ENCODE results near the gene TADA2B. TPM values are rescaled to one million over a fixed set of nuclear protein-coding genes. Genes with fewer than 3 reads are reported as not detected.
A peak's percentile ranks its signal among the peaks of the same experiment; 100 is the strongest.

Gene TADA2B
- total and polyA plus RNA-seq, 9 of the 15 experiments (the other 6 are each of a cell fraction or from before 2014, with no cell fraction given): 0.55 to 12.2 (median 7.5) TPM

GRCh38 chr4:7073526-7074390, 30.6 kb downstream of the TADA2B start (continued):
- 0 out of 2 replicates have a peak, but pooled peaks have one; percentile 21 for TF ChIP-seq NR2C2 (CRISPR knock-in tag; IDR thresholded peaks at IDR 0.05)
- no peak for TF ChIP-seq NR2C2 (tag; IDR thresholded peaks at IDR 0.05)
- TF ChIP-seq RCOR1 (IDR thresholded peaks at IDR 0.05; ENCODE audit: borderline replicate concordance in 1 of 2, low read depth in 2 of 2, low read length in 2 of 2): no peak
- no peak for TF ChIP-seq SRSF3 (IDR thresholded peaks at IDR 0.05; ENCODE audit: insufficient read depth, low read length)
- TF ChIP-seq NR4A1 (CRISPR knock-in tag; IDR thresholded peaks at IDR 0.05): no peak
- no peak for TF ChIP-seq NR4A1 (tag; IDR thresholded peaks at IDR 0.05)
- no peak for TF ChIP-seq XRCC3 (IDR thresholded peaks at IDR 0.05)
- TF ChIP-seq HDAC6 (IDR thresholded peaks at IDR 0.05; ENCODE audit: low read depth, low read length): no peak
- peak; percentile 93 for TF ChIP-seq RAD51 (IDR thresholded peaks at IDR 0.05; ENCODE audit: borderline replicate concordance, low read depth)
- TF ChIP-seq PRDM10 (IDR thresholded peaks at IDR 0.05; ENCODE audit: partially characterized antibody): peak; percentile 21
- TF ChIP-seq, protein P1, sequence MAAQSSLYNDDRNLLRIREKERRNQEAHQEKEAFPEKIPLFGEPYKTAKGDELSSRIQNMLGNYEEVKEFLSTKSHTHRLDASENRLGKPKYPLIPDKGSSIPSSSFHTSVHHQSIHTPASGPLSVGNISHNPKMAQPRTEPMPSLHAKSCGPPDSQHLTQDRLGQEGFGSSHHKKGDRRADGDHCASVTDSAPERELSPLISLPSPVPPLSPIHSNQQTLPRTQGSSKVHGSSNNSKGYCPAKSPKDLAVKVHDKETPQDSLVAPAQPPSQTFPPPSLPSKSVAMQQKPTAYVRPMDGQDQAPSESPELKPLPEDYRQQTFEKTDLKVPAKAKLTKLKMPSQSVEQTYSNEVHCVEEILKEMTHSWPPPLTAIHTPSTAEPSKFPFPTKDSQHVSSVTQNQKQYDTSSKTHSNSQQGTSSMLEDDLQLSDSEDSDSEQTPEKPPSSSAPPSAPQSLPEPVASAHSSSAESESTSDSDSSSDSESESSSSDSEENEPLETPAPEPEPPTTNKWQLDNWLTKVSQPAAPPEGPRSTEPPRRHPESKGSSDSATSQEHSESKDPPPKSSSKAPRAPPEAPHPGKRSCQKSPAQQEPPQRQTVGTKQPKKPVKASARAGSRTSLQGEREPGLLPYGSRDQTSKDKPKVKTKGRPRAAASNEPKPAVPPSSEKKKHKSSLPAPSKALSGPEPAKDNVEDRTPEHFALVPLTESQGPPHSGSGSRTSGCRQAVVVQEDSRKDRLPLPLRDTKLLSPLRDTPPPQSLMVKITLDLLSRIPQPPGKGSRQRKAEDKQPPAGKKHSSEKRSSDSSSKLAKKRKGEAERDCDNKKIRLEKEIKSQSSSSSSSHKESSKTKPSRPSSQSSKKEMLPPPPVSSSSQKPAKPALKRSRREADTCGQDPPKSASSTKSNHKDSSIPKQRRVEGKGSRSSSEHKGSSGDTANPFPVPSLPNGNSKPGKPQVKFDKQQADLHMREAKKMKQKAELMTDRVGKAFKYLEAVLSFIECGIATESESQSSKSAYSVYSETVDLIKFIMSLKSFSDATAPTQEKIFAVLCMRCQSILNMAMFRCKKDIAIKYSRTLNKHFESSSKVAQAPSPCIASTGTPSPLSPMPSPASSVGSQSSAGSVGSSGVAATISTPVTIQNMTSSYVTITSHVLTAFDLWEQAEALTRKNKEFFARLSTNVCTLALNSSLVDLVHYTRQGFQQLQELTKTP (IDR thresholded peaks at IDR 0.05; ENCODE audit: low read depth in 1 of 2, partially characterized antibody in 2 of 2): peak in 1 of 2 experiments; percentile 78
- no peak for TF ChIP-seq RBM17 (IDR thresholded peaks at IDR 0.05; ENCODE audit: borderline replicate concordance, low read depth, low read length)
- no peak for TF ChIP-seq CTBP1 (IDR thresholded peaks at IDR 0.05; ENCODE audit: borderline replicate concordance)
- peak; percentile 78 for TF ChIP-seq NFYB (IDR thresholded peaks at IDR 0.05; ENCODE audit: extremely low read depth, insufficient read length)
- TF ChIP-seq TEAD4 (IDR thresholded peaks at IDR 0.05; ENCODE audit: low read length): no peak
- TF ChIP-seq TEAD4 (CRISPR knock-in tag; IDR thresholded peaks at IDR 0.05; ENCODE audit: borderline replicate concordance): no peak
- TF ChIP-seq, protein P2, sequence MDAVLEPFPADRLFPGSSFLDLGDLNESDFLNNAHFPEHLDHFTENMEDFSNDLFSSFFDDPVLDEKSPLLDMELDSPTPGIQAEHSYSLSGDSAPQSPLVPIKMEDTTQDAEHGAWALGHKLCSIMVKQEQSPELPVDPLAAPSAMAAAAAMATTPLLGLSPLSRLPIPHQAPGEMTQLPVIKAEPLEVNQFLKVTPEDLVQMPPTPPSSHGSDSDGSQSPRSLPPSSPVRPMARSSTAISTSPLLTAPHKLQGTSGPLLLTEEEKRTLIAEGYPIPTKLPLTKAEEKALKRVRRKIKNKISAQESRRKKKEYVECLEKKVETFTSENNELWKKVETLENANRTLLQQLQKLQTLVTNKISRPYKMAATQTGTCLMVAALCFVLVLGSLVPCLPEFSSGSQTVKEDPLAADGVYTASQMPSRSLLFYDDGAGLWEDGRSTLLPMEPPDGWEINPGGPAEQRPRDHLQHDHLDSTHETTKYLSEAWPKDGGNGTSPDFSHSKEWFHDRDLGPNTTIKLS (IDR thresholded peaks at IDR 0.05; ENCODE audit: borderline replicate concordance, low read depth): peak; percentile 48; the same call in 1 of the 2 replicates
- TF ChIP-seq PYGO2 (tag; IDR thresholded peaks at IDR 0.05): no peak

Measured in K562 (cell line).